H9 (cell line): ENCODE data around the gene GNMT. TPM values are rescaled to one million over a fixed set of nuclear protein-coding genes. Genes with fewer than 3 reads are reported as not detected.

Experiments
- DNase-seq: peaks from one replicate; pipeline ENCODE4 v3.0.0-alpha.2; 2017
- H2AFZ ChIP-seq: one replicate; pipeline ENCODE4 v1.6.1; 2013; ENCODE audit warnings: mild to moderate bottlenecking, low read length, control low read depth, moderate library complexity
- H2AK5ac ChIP-seq: 2 replicates; pipeline ENCODE4 v1.6.1; 2013; ENCODE audit warnings: low read length, control low read depth, mixed read lengths; ENCODE audit not compliant: insufficient read length
- H2BK120ac ChIP-seq: one replicate; pipeline ENCODE4 v1.6.1; 2013; ENCODE audit warnings: low read depth, mild to moderate bottlenecking, low read length, control low read depth, inconsistent platforms; ENCODE audit not compliant: poor library complexity, severe bottlenecking
- H2BK12ac ChIP-seq: 2 replicates; pipeline ENCODE4 v1.6.1; 2013; ENCODE audit warnings: low read length, control low read depth, mixed read lengths, low read depth; ENCODE audit not compliant: insufficient read length
- H2BK15ac ChIP-seq: 2 replicates; pipeline ENCODE4 v1.6.1; 2013; ENCODE audit warnings: low read depth, low read length, control low read depth
- H2BK20ac ChIP-seq: one replicate; pipeline ENCODE4 v1.6.1; 2013; ENCODE audit warnings: low read depth, mild to moderate bottlenecking, low read length, control low read depth, inconsistent platforms; ENCODE audit not compliant: poor library complexity, severe bottlenecking
- H2BK5ac ChIP-seq: 2 replicates; pipeline ENCODE4 v1.6.1; 2013; ENCODE audit warnings: low read length, control low read depth, mixed read lengths; ENCODE audit not compliant: insufficient read length
- H3K14ac ChIP-seq: 2 replicates; pipeline ENCODE4 v1.6.1; 2013; ENCODE audit warnings: low read length, control low read depth; ENCODE audit not compliant: insufficient read depth
- H3K18ac ChIP-seq: 2 replicates; pipeline ENCODE4 v1.6.1; 2013; ENCODE audit warnings: low read depth, mild to moderate bottlenecking, mixed read lengths, low read length, control low read depth; ENCODE audit not compliant: insufficient read length
- H3K23ac ChIP-seq: 2 replicates; pipeline ENCODE4 v1.6.1; 2013; ENCODE audit warnings: low read length, control low read depth, mixed read lengths, low read depth; ENCODE audit not compliant: insufficient read length
- H3K23me2 ChIP-seq: 2 replicates; pipeline ENCODE4 v1.6.1; 2013; ENCODE audit warnings: low read depth, mild to moderate bottlenecking, mixed read lengths, low read length, control low read depth; ENCODE audit not compliant: insufficient read length, poor library complexity, severe bottlenecking
- H3K27ac ChIP-seq: 2 replicates; pipeline ENCODE4 v1.5.1; 2013; ENCODE audit warnings: low read length, control low read depth, mixed read lengths, low read depth; ENCODE audit not compliant: insufficient read length
- H3K27me3 ChIP-seq: 2 replicates; pipeline ENCODE4 v1.6.1; 2013; ENCODE audit warnings: low read length, control low read depth, inconsistent platforms; ENCODE audit not compliant: insufficient read depth
- H3K4ac ChIP-seq: 2 replicates; pipeline ENCODE4 v1.6.1; 2013; ENCODE audit warnings: low read depth, mild to moderate bottlenecking, control low read depth, inconsistent platforms, low read length, moderate library complexity
- H3K4me1 ChIP-seq: 2 replicates; pipeline ENCODE4 v1.6.1; 2013; ENCODE audit warnings: low read length, control low read depth, inconsistent platforms; ENCODE audit not compliant: insufficient read depth
- H3K4me2 ChIP-seq: 2 replicates; pipeline ENCODE4 v1.6.1; 2013; ENCODE audit warnings: low read length, control low read depth, mixed read lengths; ENCODE audit not compliant: insufficient read length, insufficient read depth
- H3K56ac ChIP-seq: 2 replicates; pipeline ENCODE4 v1.6.1; 2013; ENCODE audit warnings: low read depth, mild to moderate bottlenecking, mixed read lengths, low read length, control low read depth; ENCODE audit not compliant: insufficient read length
- H3K79me1 ChIP-seq: 2 replicates; pipeline ENCODE4 v1.6.1; 2013; ENCODE audit warnings: low read depth, mild to moderate bottlenecking, moderate library complexity, low read length, control low read depth, inconsistent platforms; ENCODE audit not compliant: insufficient read depth, poor library complexity, severe bottlenecking
- H3K79me2 ChIP-seq: 2 replicates; pipeline ENCODE4 v1.6.1; 2013; ENCODE audit warnings: low read length, control low read depth, inconsistent platforms; ENCODE audit not compliant: insufficient read depth
- H3K9ac ChIP-seq: 2 replicates; pipeline ENCODE4 v1.6.1; 2013; ENCODE audit warnings: low read length, control low read depth, mixed read lengths; ENCODE audit not compliant: insufficient read length; ENCODE audit errors: extremely low read depth
- H3K9me3 ChIP-seq: one replicate; pipeline ENCODE4 v1.6.1; 2013; ENCODE audit warnings: low read depth, low read length, inconsistent platforms; ENCODE audit not compliant: control insufficient read depth
- H3T11ph ChIP-seq: one replicate; pipeline ENCODE4 v1.6.1; 2013; ENCODE audit warnings: mild to moderate bottlenecking, low read length, control low read depth, inconsistent platforms
- H4K20me1 ChIP-seq: one replicate; pipeline ENCODE4 v1.6.1; 2013; ENCODE audit not compliant: control insufficient read depth, insufficient read length, insufficient read depth
- H4K5ac ChIP-seq: 2 replicates; pipeline ENCODE4 v1.6.1; 2013; ENCODE audit warnings: low read depth, mild to moderate bottlenecking, mixed read lengths, low read length, control low read depth; ENCODE audit not compliant: insufficient read length
- H4K8ac ChIP-seq: replicated peaks from 2 replicates; pipeline ENCODE4 v1.6.1; 2013; ENCODE audit warnings: low read length, control low read depth, mixed read lengths, low read depth; ENCODE audit not compliant: insufficient read length
- H4K91ac ChIP-seq: 2 replicates; pipeline ENCODE4 v1.6.1; 2013; ENCODE audit warnings: low read depth, mild to moderate bottlenecking, moderate library complexity, mixed read lengths, low read length, control low read depth; ENCODE audit not compliant: insufficient read length
- H3K27ac Mint-ChIP-seq, 3 experiments: 2 replicates in 2 of 3; 3 replicates in 1 of 3; pipeline ENCODE4 v1.8.0; 2020 to 2021; ENCODE audit warnings: mixed read lengths in 3 of 3, mild to moderate bottlenecking in 1 of 3, moderate library complexity in 1 of 3
- H3K27me3 Mint-ChIP-seq: 2 replicates; pipeline ENCODE4 v1.8.0; 2021; ENCODE audit warnings: low read depth, mild to moderate bottlenecking, moderate library complexity, mixed read lengths
- H3K36me3 Mint-ChIP-seq, 3 experiments: 2 replicates in 2 of 3; 3 replicates in 1 of 3; pipeline ENCODE4 v1.8.0; 2020 to 2021; ENCODE audit warnings: low read depth in 3 of 3, mixed read lengths in 3 of 3; ENCODE audit not compliant: insufficient read depth in 1 of 3
- H3K4me1 Mint-ChIP-seq, 2 experiments: 2 replicates each; pipeline ENCODE4 v1.8.0; 2020; ENCODE audit warnings: mixed read lengths in 2 of 2
- H3K4me3 Mint-ChIP-seq, 2 experiments: 2 replicates in 1 of 2; 3 replicates in 1 of 2; pipeline ENCODE4 v1.8.0; 2020 to 2021; ENCODE audit warnings: mild to moderate bottlenecking in 2 of 2, mixed read lengths in 2 of 2, moderate library complexity in 1 of 2
- H3K9me3 Mint-ChIP-seq, 2 experiments: 2 replicates in 1 of 2; 3 replicates in 1 of 2; pipeline ENCODE4 v1.8.0; 2020; ENCODE audit warnings: mild to moderate bottlenecking in 2 of 2, mixed read lengths in 2 of 2, moderate library complexity in 1 of 2
- CTCF ChIP-seq: fragments of 200-600 bp; sonication (generic); conservative IDR thresholded peaks from 3 replicates; pipeline ENCODE4 v1.8.0; 2021; ENCODE audit warnings: antibody characterized with exemption, mild to moderate bottlenecking
- WGBS: extraction: QIAGEN DNeasy Blood & Tissue Kit; methylation state at CpG from one replicate; pipeline ENCODE4 v1.1.7; 2013; ENCODE audit warnings: missing lambda C conversion rate, low lambda C conversion rate, mixed read lengths; ENCODE audit not compliant: insufficient read length; ENCODE audit errors: extremely low coverage; 5-methylcytosine and 5-hydroxymethylcytosine counted together
- total RNA-seq: library from RNA; stranded (reverse); gene quantifications from 2 replicates; pipeline ENCODE4 v1.2.1, GENCODE V29; 2021

GNMT gene
- total RNA-seq, 1 experiment from 2014 or later = 1.1 TPM

DNA sequence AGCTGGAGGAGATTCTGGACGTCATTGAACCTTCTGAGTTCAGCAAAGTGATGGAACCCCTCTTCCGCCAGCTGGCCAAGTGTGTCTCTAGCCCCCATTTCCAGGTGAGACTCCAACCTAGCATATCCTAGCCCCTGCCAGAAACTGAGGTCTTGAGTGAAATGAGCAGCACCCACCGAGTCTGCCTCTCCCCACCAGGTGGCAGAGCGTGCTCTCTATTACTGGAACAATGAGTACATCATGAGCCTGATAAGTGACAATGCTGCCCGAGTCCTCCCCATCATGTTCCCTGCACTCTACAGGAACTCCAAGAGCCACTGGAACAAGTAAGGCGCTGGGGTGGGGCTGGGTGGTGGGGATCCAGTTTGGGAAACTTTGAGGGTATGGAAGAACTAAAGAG lies 48.6 kb downstream of the GNMT start:
- Histone ChIP-seq H3K4me2 (no peak overlapping the region), H2AK5ac (no peak overlapping the region), H3K27me3 (no peaks in the 10 kb centered on the region), H3K79me1 (no peaks in the 10 kb centered on the region), H2BK5ac (no peak overlapping the region), H3T11ph (no peak overlapping the region), H3K79me2 (peaks cover 3% of the 10 kb centered on the region; the same call in 1 of the 2 replicates), H3K9me3 (no peaks in the 10 kb centered on the region), H3K56ac (no peak overlapping the region), H2AFZ (no peak overlapping the region), H3K18ac (no peak overlapping the region), H4K5ac (no peak overlapping the region), H3K9ac (no peak overlapping the region), H3K23ac (no peak overlapping the region), H3K23me2 (peaks cover 6% of the 10 kb centered on the region), H3K14ac (no peak overlapping the region), H3K4me1 (peaks cover 2% of the 10 kb centered on the region; the same call in 1 of the 2 replicates), H2BK15ac (no peak overlapping the region), H4K91ac (no peak overlapping the region), H2BK20ac (no peak overlapping the region), H4K8ac (no peak overlapping the region), H4K20me1 (no peaks in the 10 kb centered on the region), H2BK12ac (no peak overlapping the region), H3K4ac (no peak overlapping the region), H3K27ac (no peak overlapping the region), H2BK120ac (no peak overlapping the region)
- Mint-ChIP-seq H3K27ac (no peak overlapping the region; a peak in 1 of 7 replicates), H3K27me3 (no peaks in the 10 kb centered on the region), H3K9me3 (no peaks in the 10 kb centered on the region; a peak in 1 of 5 replicates), H3K4me3 (no peak overlapping the region), H3K36me3 (peaks cover 27 to 80% (median 72%) of the 10 kb centered on the region in 3 experiments; a peak in 6 of 7 replicates), H3K4me1 (peaks cover 16 to 19% of the 10 kb centered on the region in 2 experiments)
- DNase-seq = no peak
- no CpG with 5 or more reads among the region's 6 CpGs for WGBS
- TF ChIP-seq CTCF = peak; percentile 54; the same call in 2 of the 3 replicates
